HG03095 (cell line): ENCODE data around the gene GNA14.
"Not testable (repeated sequence)": the region's sequence is repeated elsewhere in the genome, so short reads cannot be mapped to it uniquely, and the experiment has no call there.

ENCODE experiments used
- ATAC-seq: cut with Tn5 transposase; IDR thresholded peaks from one replicate; pipeline ENCODE4 v1.9.1; 2021; ENCODE audit warnings: moderate library complexity; ENCODE audit not compliant: unreplicated experiment

GNA14 gene

GRCh38 chr9:77455312-77455927 lies 192.7 kb downstream of the GNA14 start:
- no peak for ATAC-seq

- no peak for ATAC-seq
Observed at GRCh38 chr9:77454663-77455062, 193.5 kb downstream of the GNA14 start.

- ATAC-seq, result no peak
Observed at GRCh38 chr9:77453825-77454647, 194.1 kb downstream of the GNA14 start.

- ATAC-seq, result no peak
Observed at GRCh38 chr9:77451507-77451906, 196.6 kb downstream of the GNA14 start.

GRCh38 chr9:77450085-77450475 lies 198.0 kb downstream of the GNA14 start:
- no peak for ATAC-seq

GRCh38 chr9:77449240-77450084 lies 198.7 kb downstream of the GNA14 start:
- ATAC-seq, result no peak

GRCh38 chr9:77447646-77448045 lies 200.5 kb downstream of the GNA14 start:
- ATAC-seq, result no peak

- ATAC-seq, result no peak
Observed at GRCh38 chr9:77442436-77442835, 205.7 kb downstream of the GNA14 start.

GRCh38 chr9:77441124-77441523 lies 207.0 kb downstream of the GNA14 start:
- ATAC-seq, result not testable (repeated sequence)

- ATAC-seq, result no peak
Observed at GRCh38 chr9:77440057-77440456, 208.1 kb downstream of the GNA14 start.

- ATAC-seq, result no peak
Observed at GRCh38 chr9:77438653-77439052, 209.5 kb downstream of the GNA14 start.

GRCh38 chr9:77435688-77436087 lies 212.4 kb downstream of the GNA14 start:
- no peak for ATAC-seq

- ATAC-seq, result no peak
Observed at GRCh38 chr9:77435277-77435676, 212.8 kb downstream of the GNA14 start.

- no peak for ATAC-seq
Observed at GRCh38 chr9:77433675-77434445, 214.3 kb downstream of the GNA14 start.

- no peak for ATAC-seq
Observed at GRCh38 chr9:77432053-77432452, 216.1 kb downstream of the GNA14 start.

- no peak for ATAC-seq
Observed at GRCh38 chr9:77429928-77430327, 218.2 kb downstream of the GNA14 start.

GRCh38 chr9:77427256-77427927 lies 220.7 kb downstream of the GNA14 start:
- no peak for ATAC-seq

- no peak for ATAC-seq
Observed at GRCh38 chr9:77426712-77427111, 221.4 kb downstream of the GNA14 start.

GRCh38 chr9:77424993-77425392 lies 223.1 kb downstream of the GNA14 start:
- ATAC-seq, result no peak

GRCh38 chr9:77423841-77424240 lies 224.3 kb downstream of the GNA14 start:
- no peak for ATAC-seq
